NCI-H446 treated with DMSO at 0.1 percent for 48 hours (cell line): Measurements from ENCODE around the gene TMEM9B.
"Not testable (repeated sequence)": the region's sequence is repeated elsewhere in the genome, so short reads cannot be mapped to it uniquely, and the experiment has no call there.

ENCODE experiments used
- DNase-seq: peaks from one replicate; lab custom pipeline; 2025; lab: John Stamatoyannopoulos, UW

The TMEM9B gene

GRCh38 chr11:8964324-8965320 lies at the start of gene TMEM9B:
Gene TMEM9B (minus strand): TSS chr11:8964442. CDS start chr11:8964313, 129 bp downstream.
- peak; percentile 47 for DNase-seq

GRCh38 chr11:9013373-9013772 lies 49.1 kb upstream of the TMEM9B start:
- no peak for DNase-seq

- DNase-seq: not testable (repeated sequence)
These were observed 45.3 kb upstream of the TMEM9B start for GRCh38 chr11:9009538-9009937.

- no peak for DNase-seq
These were observed 44.4 kb upstream of the TMEM9B start for GRCh38 chr11:9008661-9009060.

- no peak for DNase-seq
These were observed 43.8 kb upstream of the TMEM9B start for GRCh38 chr11:9008011-9008550.

DNA sequence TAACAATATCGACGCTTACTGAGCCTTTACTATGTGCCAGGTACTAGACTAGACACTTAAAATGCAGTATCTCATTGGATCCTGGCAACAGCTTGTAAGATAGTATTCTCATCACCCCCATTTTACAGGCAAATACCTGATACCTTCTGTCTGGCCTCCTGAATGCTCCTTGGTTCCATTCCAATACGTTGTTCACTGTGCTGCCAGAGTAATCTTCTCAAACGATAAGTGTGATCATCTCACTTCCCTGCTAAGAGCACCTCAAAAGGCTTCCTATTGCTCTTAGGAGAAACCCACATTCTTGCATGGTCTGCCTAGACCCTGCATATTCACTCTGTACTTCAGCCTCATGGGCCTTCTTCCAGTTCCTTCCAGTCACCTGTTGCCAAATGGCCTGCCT lies 40.8 kb upstream of the TMEM9B start:
- DNase-seq: no peak

DNA sequence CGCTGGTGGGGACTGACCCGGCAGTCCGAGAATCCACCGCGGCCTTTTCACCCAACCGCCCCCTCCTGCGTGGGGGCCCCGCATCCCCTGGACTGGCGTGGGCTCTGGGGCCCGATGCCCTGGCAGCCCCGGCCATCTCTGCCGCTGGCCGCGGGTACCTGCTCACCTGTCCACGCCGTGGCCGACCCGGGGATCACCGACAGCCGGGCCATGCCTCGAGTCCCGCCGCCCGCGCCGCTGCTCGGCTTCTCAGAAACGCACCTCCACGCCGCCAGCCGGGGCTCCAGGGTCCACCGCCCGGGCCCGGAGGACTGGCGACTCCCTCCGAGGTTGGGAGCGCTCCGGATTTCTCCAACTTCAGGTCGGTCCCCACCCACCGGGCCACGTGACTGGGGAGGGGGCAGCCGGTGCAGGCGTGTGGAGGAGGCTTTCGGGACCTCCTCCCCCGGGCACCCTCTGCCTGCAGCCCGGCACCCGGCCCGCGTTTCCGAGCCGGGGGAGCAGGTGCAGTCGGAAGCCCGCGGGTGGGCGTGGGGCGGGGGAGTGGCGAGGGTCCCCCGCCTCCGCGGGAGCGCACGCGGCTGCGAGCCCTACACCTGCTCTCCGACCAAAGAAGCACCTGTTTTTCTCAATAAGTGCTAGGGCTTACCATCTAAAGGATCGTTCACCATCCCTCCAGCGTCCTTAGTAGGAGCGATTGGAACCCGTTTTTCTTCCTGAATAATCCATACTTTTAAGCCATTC lies 40.1 kb upstream of the TMEM9B start:
- no peak for DNase-seq

DNA sequence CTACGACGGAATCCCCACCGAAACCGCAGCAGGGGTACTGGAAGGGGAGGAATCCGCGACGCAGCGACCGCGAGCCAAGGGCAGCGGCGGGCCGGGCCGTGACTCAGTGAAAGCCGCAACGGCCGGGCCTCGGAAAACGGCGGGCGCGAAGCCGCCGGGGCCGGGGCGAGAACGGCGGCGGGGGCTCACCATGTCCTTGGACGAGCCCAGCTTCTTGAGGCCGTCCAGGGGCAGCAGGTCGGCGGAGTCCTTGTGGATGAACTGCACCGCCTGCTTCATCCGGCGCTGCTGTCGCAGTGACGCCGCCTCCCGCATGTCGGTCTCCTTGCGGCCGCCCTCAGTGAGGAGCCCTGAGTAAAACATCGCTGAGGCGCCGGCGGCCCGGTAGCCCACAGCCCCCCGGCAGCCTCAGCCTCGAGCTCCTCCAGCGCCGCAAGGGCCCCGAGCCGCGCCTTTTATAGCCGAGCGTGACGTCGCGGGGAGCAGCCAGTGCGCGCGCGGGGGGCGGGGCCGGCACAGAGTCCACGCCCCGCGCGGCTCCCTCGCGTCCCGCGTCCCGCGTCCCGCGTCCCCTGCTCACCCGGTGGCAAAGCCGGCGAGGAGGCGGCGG lies 39.4 kb upstream of the TMEM9B start, which contains the start of gene NRIP3:
NRIP3 (minus strand) TSS at position 429 of the 610 bp plus-strand sequence; CDS start at position 363, 66 bp downstream.
- peak; percentile 44 for DNase-seq

DNA sequence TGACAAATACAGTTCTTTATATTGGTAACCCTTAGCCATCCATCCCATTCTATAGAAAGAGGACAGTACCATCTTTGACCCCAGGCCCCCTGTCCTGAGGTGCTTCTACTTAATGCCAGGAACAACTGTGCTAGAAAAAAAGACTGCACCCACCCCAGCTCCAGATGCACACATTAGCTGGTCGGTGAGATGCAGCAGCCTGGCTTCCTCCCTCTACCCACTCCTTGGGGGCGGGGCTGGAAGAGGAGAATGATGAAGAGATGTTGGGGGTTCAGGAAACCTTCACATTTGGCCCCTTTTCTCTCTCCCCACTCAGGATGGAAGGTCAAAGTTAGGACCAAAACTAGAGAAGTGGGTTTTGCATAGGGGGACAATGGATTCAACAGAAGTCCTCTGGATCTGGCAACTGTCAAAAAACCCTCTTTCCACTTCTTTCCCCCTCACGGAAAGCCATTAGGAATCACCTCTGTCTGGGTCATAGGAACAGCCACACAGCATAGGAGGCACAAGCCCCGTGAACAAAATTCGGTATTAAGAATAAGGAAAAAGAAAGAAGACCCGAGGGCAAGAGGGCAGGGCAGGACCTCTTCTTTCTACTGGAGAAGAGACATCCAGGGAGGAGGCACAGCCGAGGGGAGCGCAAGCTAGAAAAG lies 38.8 kb upstream of the TMEM9B start:
- no peak for DNase-seq

DNA sequence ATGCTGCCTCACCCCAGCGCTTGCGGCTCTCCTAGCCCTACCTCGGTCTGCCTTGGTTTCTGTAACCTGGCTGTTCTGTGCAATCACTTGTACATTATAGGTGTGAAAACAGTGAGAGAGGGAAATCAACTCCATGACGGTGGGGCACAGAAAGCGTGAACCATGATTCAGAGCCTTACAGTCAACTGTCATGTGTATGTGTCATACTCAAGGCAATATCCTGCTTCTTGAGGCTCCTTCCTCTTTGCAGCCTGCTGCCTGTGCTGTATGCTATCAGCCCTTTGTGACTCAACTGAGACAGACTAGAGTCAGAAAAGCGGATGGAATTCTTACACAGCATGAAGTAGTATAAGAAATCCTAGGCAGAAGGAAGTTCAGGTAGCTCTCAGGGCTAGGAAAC lies 37.5 kb upstream of the TMEM9B start:
- no peak for DNase-seq

GRCh38 chr11:8998017-8998416 lies 33.8 kb upstream of the TMEM9B start:
- DNase-seq: no peak

- no peak for DNase-seq
These were observed 33.2 kb upstream of the TMEM9B start for GRCh38 chr11:8997451-8997850.

GRCh38 chr11:8989453-8989852 lies 25.2 kb upstream of the TMEM9B start:
- no peak for DNase-seq

GRCh38 chr11:8988329-8989234 lies 24.3 kb upstream of the TMEM9B start:
- DNase-seq: no peak

DNA sequence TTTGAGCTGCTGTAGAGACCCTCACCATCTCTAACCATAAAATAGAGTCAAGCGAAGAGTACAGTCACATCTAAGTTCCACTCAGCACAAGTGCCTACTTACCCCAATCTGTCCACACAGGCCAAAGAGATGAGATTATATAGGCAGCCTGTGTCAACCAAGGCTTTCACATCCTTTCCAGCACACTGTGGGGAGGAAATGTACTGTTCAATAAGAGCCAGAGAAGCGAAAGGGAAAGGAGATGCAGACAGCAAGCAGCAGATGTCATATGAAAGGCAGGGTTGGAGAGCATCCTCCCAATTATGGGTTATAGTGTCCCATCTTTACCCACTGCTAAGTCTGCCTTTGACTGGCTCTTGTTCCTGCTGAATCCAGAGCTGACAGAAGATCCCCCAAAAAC lies 23.2 kb upstream of the TMEM9B start:
- no peak for DNase-seq

DNA sequence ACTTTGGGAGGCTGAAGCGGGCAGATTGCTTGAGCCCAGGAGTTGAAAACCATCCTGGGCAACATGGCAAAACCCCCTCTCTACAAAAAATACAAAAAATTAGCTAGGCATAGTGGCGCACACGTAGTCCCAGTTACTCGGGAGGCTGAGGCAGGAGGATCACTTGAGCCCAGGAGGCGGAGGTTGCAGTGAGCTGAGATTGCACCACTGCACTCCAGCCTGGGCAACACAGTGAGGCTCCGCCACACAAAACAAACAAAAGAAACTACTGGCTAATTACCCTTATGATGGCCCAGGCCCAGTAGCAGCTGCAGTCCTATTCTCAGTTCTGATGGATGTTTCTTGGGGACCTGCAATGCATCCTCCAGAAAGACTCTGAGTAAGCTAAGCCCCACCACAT lies 22.5 kb upstream of the TMEM9B start:
- not testable (repeated sequence) for DNase-seq

GRCh38 chr11:8985462-8985861 lies 21.2 kb upstream of the TMEM9B start:
- no peak for DNase-seq

DNA sequence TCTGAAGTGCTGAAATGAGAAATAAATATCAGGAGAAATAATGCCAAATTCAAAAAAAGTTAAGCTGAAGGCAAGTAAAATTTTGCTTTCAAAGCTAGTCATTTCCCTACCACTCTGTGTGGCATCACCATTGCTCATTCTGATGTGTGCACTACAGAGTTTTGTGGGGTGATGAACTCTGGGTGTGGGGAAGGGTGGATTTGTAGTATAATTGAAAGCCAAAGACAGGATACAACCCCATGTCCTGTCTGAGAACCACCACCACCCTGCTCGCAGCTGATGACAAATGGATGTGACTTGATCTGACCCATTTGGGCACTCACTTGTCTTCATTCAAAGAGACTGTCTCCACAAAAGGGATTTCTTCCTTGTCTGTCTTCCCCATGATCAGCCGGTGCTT lies 19.3 kb upstream of the TMEM9B start:
- no peak for DNase-seq

GRCh38 chr11:8980485-8980884 lies 16.2 kb upstream of the TMEM9B start:
- DNase-seq: no peak

- not testable (repeated sequence) for DNase-seq
These were observed 15.1 kb upstream of the TMEM9B start for GRCh38 chr11:8979365-8979764.
